K562 (cell line): ENCODE measurements around the gene CPOX. TPM values are rescaled to one million over a fixed set of nuclear protein-coding genes. Genes with fewer than 3 reads are reported as not detected.

ENCODE experiments used
- ATF3 ChIP-seq, 2 experiments: fragments of 450-650 bp in 1 of 2; sonication (generic) in 1 of 2; formaldehyde crosslinking in 1 of 2; IDR thresholded peaks in 1 of 2; conservative IDR thresholded peaks in 1 of 2; 2 replicates each; pipeline versions ENCODE4 v1.6.1 to v1.8.1; 2016 to 2023; ENCODE audit warnings: mild to moderate bottlenecking in 2 of 2, moderate library complexity in 2 of 2, inconsistent platforms in 1 of 2, missing genetic modification reagents in 1 of 2
- CREB5 ChIP-seq: fragments of 250-450 bp; sonication (Bioruptor Pico); IDR thresholded peaks from 2 replicates; pipeline ENCODE4 v1.5.0; 2020; ENCODE audit warnings: mild to moderate bottlenecking
- EP300 ChIP-seq: IDR thresholded peaks from 2 replicates; pipeline ENCODE4 v1.6.1; 2012; ENCODE audit warnings: low read length, improper control_type of control experiment
- ETV5 ChIP-seq: sonication (generic); formaldehyde crosslinking; IDR thresholded peaks from 2 replicates; pipeline ENCODE4 v1.4.0; 2020; ENCODE audit warnings: low read depth, mild to moderate bottlenecking, missing genetic modification reagents
- FOSL1 ChIP-seq: fragments of 200-800 bp; sonication (Bioruptor generic); conservative IDR thresholded peaks from 2 replicates; pipeline ENCODE4 v1.6.1; 2016; ENCODE audit warnings: missing genetic modification characterization, missing compliant biosample characterization
- HDGF ChIP-seq: fragments of 450-650 bp; IDR thresholded peaks from 2 replicates; pipeline ENCODE4 v1.6.1; 2016
- NBN ChIP-seq: fragments of 450-650 bp; IDR thresholded peaks from 2 replicates; pipeline ENCODE4 v1.6.1; 2016; ENCODE audit warnings: low read depth, mild to moderate bottlenecking
- PRDM10 ChIP-seq: fragments of 450-650 bp; IDR thresholded peaks from 2 replicates; pipeline ENCODE4 v1.6.1; 2018; ENCODE audit not compliant: partially characterized antibody
- RNF219 ChIP-seq: fragments of 250-450 bp; sonication (Bioruptor Pico); IDR thresholded peaks from 2 replicates; pipeline ENCODE4 v1.5.0; 2022; ENCODE audit warnings: mild to moderate bottlenecking
- SMARCA4 ChIP-seq: fragments of 450-650 bp; IDR thresholded peaks from 2 replicates; pipeline ENCODE4 v1.6.1; 2016
- TRIM24 ChIP-seq, 2 experiments: fragments of 450-650 bp; IDR thresholded peaks; 2 replicates each; pipeline ENCODE4 v1.6.1; 2016
- ZNF165 ChIP-seq: fragments of 250-450 bp; sonication (Bioruptor Pico); IDR thresholded peaks from 2 replicates; pipeline ENCODE4 v1.4.0; 2020; ENCODE audit warnings: borderline replicate concordance
- ZNF644 ChIP-seq: fragments of 200-800 bp; sonication (Bioruptor generic); IDR thresholded peaks from 2 replicates; pipeline ENCODE4 v1.6.1; 2016; ENCODE audit warnings: low read depth, missing genetic modification characterization, missing compliant biosample characterization
- polyA plus RNA-seq, 8 experiments: library from polyadenylated mRNA; depleted of rRNA in 4 of 8; stranded (reverse) in 5 of 8; unstranded in 3 of 8; fragments of >200 nt; fragmentation: Nextera tagmentation in 2 of 8; fragmentation: Illumina TruSeq in 1 of 8; extraction: Ambion mirVana in 2 of 8; extraction: Trizol in 1 of 8; gene quantifications; 2 replicates each; pipeline versions ENCODE4 v1.2.1 to v1.2.3, GENCODE V29; 2011 to 2014; ENCODE audit warnings: inconsistent platforms in 1 of 8, missing spikeins in 1 of 8
- total RNA-seq, 7 experiments: library from RNA; depleted of rRNA in 6 of 7; stranded (reverse); fragments of >200 nt in 6 of 7; fragmentation: Illumina TruSeq in 2 of 7; extraction: Trizol in 2 of 7; gene quantifications; 2 replicates each; pipeline versions ENCODE4 v1.2.1 to v1.2.3, GENCODE V29; 2011 to 2021; ENCODE audit warnings: low replicate concordance in 1 of 7
- TF ChIP-seq, protein P1 (sequence below), 2 experiments: fragments of 450-650 bp; IDR thresholded peaks; 2 replicates each; pipeline ENCODE4 v1.6.1; 2018; ENCODE audit warnings: mild to moderate bottlenecking in 2 of 2, low read depth in 1 of 2; ENCODE audit not compliant: partially characterized antibody in 2 of 2

CPOX gene
- total and polyA plus RNA-seq, 9 of the 15 experiments (the other 6 are each of a cell fraction or from before 2014, with no cell fraction given): 14.6 to 82.1 (median 24.8) TPM

GRCh38 chr3:98593046-98593936 is at the start of gene CPOX (continued):
- TF ChIP-seq FOSL1 (tag) (no peak), PRDM10 (peak; percentile 46), ATF3 (IDR thresholded peaks at IDR 0.05) (no peak), ATF3 (CRISPR knock-in tag; conservative IDR thresholded peaks at IDR 0.05) (no peak), HDGF (no peak), ETV5 (CRISPR knock-in tag) (peak; percentile 83), NBN (0 out of 2 replicates have a peak, but pooled peaks have one; percentile 63), SMARCA4 (peak; percentile 70; the same call in 1 of the 2 replicates), EP300 (peak; percentile 51; the same call in 1 of the 2 replicates), TRIM24 (IDR thresholded peaks at IDR 0.05) (peak; percentile 65 to 80; a peak in 3 of 4 replicates), ZNF165 (CRISPR knock-in tag) (no peak), ZNF644 (tag) (no peak), CREB5 (CRISPR knock-in tag) (no peak), RNF219 (no peak)
- TF ChIP-seq, protein P1, sequence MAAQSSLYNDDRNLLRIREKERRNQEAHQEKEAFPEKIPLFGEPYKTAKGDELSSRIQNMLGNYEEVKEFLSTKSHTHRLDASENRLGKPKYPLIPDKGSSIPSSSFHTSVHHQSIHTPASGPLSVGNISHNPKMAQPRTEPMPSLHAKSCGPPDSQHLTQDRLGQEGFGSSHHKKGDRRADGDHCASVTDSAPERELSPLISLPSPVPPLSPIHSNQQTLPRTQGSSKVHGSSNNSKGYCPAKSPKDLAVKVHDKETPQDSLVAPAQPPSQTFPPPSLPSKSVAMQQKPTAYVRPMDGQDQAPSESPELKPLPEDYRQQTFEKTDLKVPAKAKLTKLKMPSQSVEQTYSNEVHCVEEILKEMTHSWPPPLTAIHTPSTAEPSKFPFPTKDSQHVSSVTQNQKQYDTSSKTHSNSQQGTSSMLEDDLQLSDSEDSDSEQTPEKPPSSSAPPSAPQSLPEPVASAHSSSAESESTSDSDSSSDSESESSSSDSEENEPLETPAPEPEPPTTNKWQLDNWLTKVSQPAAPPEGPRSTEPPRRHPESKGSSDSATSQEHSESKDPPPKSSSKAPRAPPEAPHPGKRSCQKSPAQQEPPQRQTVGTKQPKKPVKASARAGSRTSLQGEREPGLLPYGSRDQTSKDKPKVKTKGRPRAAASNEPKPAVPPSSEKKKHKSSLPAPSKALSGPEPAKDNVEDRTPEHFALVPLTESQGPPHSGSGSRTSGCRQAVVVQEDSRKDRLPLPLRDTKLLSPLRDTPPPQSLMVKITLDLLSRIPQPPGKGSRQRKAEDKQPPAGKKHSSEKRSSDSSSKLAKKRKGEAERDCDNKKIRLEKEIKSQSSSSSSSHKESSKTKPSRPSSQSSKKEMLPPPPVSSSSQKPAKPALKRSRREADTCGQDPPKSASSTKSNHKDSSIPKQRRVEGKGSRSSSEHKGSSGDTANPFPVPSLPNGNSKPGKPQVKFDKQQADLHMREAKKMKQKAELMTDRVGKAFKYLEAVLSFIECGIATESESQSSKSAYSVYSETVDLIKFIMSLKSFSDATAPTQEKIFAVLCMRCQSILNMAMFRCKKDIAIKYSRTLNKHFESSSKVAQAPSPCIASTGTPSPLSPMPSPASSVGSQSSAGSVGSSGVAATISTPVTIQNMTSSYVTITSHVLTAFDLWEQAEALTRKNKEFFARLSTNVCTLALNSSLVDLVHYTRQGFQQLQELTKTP (IDR thresholded peaks at IDR 0.05; ENCODE audit: low read depth in 1 of 2, partially characterized antibody in 2 of 2): peak in 1 of 2 experiments; percentile 76
